ENCODE data around the gene AGMO. TPM values are rescaled to one million over a fixed set of nuclear protein-coding genes. Genes with fewer than 3 reads are reported as not detected.

The AGMO gene
- total RNA-seq, 4 donors from 2014 or later: 0.17 to 0.83 (median 0.45) TPM; not detected in 1

DNA sequence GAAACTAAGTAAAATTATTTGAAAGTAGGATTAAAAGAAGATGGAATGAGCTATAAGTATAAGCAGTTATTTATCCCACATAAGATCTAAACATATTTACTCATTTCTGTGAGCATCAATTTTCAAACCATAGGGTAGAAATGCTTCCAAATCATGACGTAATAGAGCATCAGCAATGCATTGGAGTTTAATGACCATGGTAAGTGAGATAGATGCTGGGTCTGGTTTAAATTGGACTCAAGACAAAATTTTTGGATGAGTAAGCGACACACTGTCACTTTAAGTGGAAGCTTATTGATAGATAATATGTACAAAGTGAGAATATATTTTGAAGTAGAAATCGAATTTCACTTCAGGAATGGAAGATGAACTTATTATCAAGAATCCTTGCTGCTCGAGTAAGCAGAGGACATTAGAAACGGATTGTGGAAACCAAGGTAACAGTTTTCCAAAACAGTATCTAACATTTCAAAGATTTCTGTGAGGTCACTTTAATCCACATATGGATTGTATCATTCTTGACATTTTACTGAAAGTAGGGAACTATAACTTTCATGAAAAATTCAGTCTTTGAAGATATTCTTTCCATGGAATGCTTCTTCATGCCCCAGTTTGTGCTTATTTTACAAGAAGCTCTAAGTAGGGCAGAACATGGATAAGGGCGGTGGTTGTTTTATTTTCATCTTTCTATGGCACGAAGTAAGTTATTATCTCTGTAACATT, 85.8 kb downstream of the AGMO start:
- TF ChIP-seq, protein P1, sequence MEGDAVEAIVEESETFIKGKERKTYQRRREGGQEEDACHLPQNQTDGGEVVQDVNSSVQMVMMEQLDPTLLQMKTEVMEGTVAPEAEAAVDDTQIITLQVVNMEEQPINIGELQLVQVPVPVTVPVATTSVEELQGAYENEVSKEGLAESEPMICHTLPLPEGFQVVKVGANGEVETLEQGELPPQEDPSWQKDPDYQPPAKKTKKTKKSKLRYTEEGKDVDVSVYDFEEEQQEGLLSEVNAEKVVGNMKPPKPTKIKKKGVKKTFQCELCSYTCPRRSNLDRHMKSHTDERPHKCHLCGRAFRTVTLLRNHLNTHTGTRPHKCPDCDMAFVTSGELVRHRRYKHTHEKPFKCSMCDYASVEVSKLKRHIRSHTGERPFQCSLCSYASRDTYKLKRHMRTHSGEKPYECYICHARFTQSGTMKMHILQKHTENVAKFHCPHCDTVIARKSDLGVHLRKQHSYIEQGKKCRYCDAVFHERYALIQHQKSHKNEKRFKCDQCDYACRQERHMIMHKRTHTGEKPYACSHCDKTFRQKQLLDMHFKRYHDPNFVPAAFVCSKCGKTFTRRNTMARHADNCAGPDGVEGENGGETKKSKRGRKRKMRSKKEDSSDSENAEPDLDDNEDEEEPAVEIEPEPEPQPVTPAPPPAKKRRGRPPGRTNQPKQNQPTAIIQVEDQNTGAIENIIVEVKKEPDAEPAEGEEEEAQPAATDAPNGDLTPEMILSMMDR (IDR thresholded peaks at IDR 0.05): no peak
- no peak for TF ChIP-seq POLR2AphosphoS5 (IDR thresholded peaks at IDR 0.05)
- TF ChIP-seq POLR2A (IDR thresholded peaks at IDR 0.05; ENCODE audit: low read depth): no peak
- no peak for TF ChIP-seq EP300 (IDR thresholded peaks at IDR 0.05)
- no peaks in the 10 kb centered on the region for H3K36me3 ChIP-seq
- peaks cover 0 to 5% (median 0%) of the 10 kb centered on the region in 4 donors for H3K9me3 ChIP-seq
- intact Hi-C loops (cut with DNase I): no loop called here
- peaks cover 0 to 36% (median 22%) of the 10 kb centered on the region in 4 donors for H3K4me1 ChIP-seq
- H3K4me3 ChIP-seq: peak overlapping the region in 1 of 4 donors; percentile 6
- DNase-seq (ENCODE audit: extremely low spot score): no peak
- 49% methylated on average over 7 of the region's 7 CpGs for WGBS
- H3K27me3 ChIP-seq: no peaks in the 10 kb centered on the region
- peak overlapping the region; percentile 15 to 35 (median 24) for H3K27ac ChIP-seq (replicated peaks in 1 of 4)

DNA sequence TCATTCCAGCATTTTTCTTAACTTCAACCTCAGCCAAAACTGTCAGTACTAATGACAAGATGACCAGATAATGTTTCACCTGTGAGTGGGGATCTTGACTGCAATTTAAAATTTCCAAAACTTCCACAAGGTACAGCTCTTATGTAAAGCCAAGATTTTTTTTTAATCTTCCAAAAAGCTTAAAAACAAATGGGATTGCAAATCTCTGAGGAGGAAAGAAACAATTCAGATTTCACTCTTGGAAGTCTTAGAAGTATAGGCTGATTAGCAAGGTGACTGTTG, 90.2 kb downstream of the AGMO start:
- peaks cover 0 to 5% (median 0%) of the 10 kb centered on the region in 4 donors for H3K9me3 ChIP-seq
- intact Hi-C loops (cut with DNase I): no loop called here
- H3K27ac ChIP-seq (replicated peaks in 1 of 4): no peak overlapping the region
- no peaks in the 10 kb centered on the region for H3K27me3 ChIP-seq
- H3K36me3 ChIP-seq: no peaks in the 10 kb centered on the region
- no peak for TF ChIP-seq POLR2A (IDR thresholded peaks at IDR 0.05; ENCODE audit: low read depth)
- no peak for TF ChIP-seq EP300 (IDR thresholded peaks at IDR 0.05)
- TF ChIP-seq POLR2AphosphoS5 (IDR thresholded peaks at IDR 0.05): no peak
- peaks cover 0 to 32% (median 23%) of the 10 kb centered on the region in 4 donors for H3K4me1 ChIP-seq
- no peak overlapping the region for H3K4me3 ChIP-seq
- DNase-seq (ENCODE audit: extremely low spot score): no peak

GRCh38 chr7:15470825-15471668, 90.8 kb downstream of the AGMO start:
- WGBS: 51% methylated on average over 1 of the region's 1 CpG
- Histone ChIP-seq H3K4me3 (no peak overlapping the region), H3K36me3 (no peaks in the 10 kb centered on the region), H3K27ac (replicated peaks in 1 of 4) (no peak overlapping the region), H3K4me1 (peaks cover 0 to 26% (median 21%) of the 10 kb centered on the region in 4 donors), H3K27me3 (no peaks in the 10 kb centered on the region), H3K9me3 (peaks cover 0 to 5% (median 0%) of the 10 kb centered on the region in 4 donors)
- intact Hi-C loops (cut with DNase I): no loop called here
- no peak for DNase-seq (ENCODE audit: extremely low spot score)
- TF ChIP-seq POLR2A (IDR thresholded peaks at IDR 0.05; ENCODE audit: low read depth) (no peak), POLR2AphosphoS5 (IDR thresholded peaks at IDR 0.05) (no peak)

DNA sequence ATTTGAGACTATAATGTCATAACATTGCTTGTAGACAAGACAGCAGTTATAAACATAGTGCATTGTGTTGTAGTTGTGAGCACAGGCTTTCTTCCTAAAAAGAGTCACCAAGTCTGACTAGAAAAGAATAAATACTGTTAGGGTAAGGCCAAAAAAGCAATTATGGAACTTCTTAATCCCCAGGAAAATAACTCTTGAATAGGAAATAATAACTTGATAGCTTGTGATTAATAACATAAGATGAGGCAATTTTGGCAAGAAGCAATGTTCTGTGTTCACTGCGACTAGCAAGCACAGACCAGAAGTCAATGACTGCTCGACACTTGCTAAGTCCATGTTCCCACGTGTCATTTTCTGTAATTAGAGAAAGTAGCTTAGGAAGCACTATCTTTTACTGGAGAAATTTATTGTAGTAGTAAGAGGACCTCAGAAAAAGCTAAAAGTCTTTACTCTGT, 97.1 kb downstream of the AGMO start:
- intact Hi-C loops (cut with DNase I): no loop called here
- H3K27me3 ChIP-seq: no peaks in the 10 kb centered on the region
- peak overlapping the region; percentile 47 to 68 (median 55) for H3K27ac ChIP-seq (replicated peaks in 1 of 4)
- DNase-seq (ENCODE audit: extremely low spot score): no peak
- no peaks in the 10 kb centered on the region for H3K36me3 ChIP-seq
- no peaks in the 10 kb centered on the region for H3K9me3 ChIP-seq
- peaks cover 20 to 38% (median 27%) of the 10 kb centered on the region in 4 donors for H3K4me1 ChIP-seq
- 33% methylated on average over 3 of the region's 3 CpGs for WGBS
- no peak overlapping the region for H3K4me3 ChIP-seq
- TF ChIP-seq EP300 (IDR thresholded peaks at IDR 0.05) (no peak), POLR2AphosphoS5 (IDR thresholded peaks at IDR 0.05) (no peak), POLR2A (IDR thresholded peaks at IDR 0.05; ENCODE audit: low read depth) (no peak)
- TF ChIP-seq, protein P1 (IDR thresholded peaks at IDR 0.05): no peak

- Histone ChIP-seq H3K4me3 (peak overlapping the region in 1 of 4 donors; percentile 28), H3K36me3 (no peaks in the 10 kb centered on the region), H3K9me3 (no peaks in the 10 kb centered on the region), H3K27me3 (no peaks in the 10 kb centered on the region), H3K27ac (replicated peaks in 1 of 4) (peak overlapping the region; percentile 47 to 68 (median 55)), H3K4me1 (peaks cover 14 to 32% (median 23%) of the 10 kb centered on the region in 4 donors)
- 34% methylated on average over 6 of the region's 6 CpGs for WGBS
- intact Hi-C loops (cut with DNase I): no loop called here
- no peak for DNase-seq (ENCODE audit: extremely low spot score)
- TF ChIP-seq POLR2AphosphoS5 (IDR thresholded peaks at IDR 0.05) (no peak), POLR2A (IDR thresholded peaks at IDR 0.05; ENCODE audit: low read depth) (no peak), EP300 (IDR thresholded peaks at IDR 0.05) (no peak)
These were observed 97.8 kb downstream of the AGMO start for GRCh38 chr7:15463801-15464666.
